ENCODE data around the gene GABRG3.

- TF ChIP-seq POLR2AphosphoS5 (IDR thresholded peaks at IDR 0.05; ENCODE audit: low read depth, low read length) (no peak), TAF1 (IDR thresholded peaks at IDR 0.05; ENCODE audit: borderline replicate concordance, insufficient read depth, low read length) (no peak), REST (IDR thresholded peaks at IDR 0.05; ENCODE audit: insufficient read depth in 1 of 2, low read depth in 2 of 2, low read length in 2 of 2) (no peak)
Observed at GRCh38 chr15:26926081-26926480, 44.9 kb upstream of the GABRG3 start.

Data from PFSK-1 (cell line).